KMS-11 (cell line): Measurements from ENCODE around the gene RAVER2.

ENCODE experiments used
- H2AFZ ChIP-seq: fragments of 200-600 bp; sonication (generic); 2 replicates; pipeline ENCODE4 v1.6.1; 2016; ENCODE audit warnings: antibody characterized with exemption, mixed run types, low read depth
- H3K27ac ChIP-seq: fragments of 200-600 bp; sonication (generic); 2 replicates; pipeline ENCODE4 v1.6.1; 2016; ENCODE audit warnings: mild to moderate bottlenecking, mixed run types
- H3K27me3 ChIP-seq: fragments of 200-600 bp; sonication (generic); 2 replicates; pipeline ENCODE4 v1.6.1; 2017; ENCODE audit warnings: mild to moderate bottlenecking, low read depth, mixed run types, moderate library complexity; ENCODE audit not compliant: insufficient read depth
- H3K36me3 ChIP-seq: fragments of 200-600 bp; sonication (generic); 2 replicates; pipeline ENCODE4 v1.6.1; 2017; ENCODE audit warnings: mild to moderate bottlenecking, mixed run types; ENCODE audit not compliant: insufficient read depth
- H3K4me1 ChIP-seq: fragments of 200-600 bp; sonication (generic); 2 replicates; pipeline ENCODE4 v1.6.1; 2016; ENCODE audit warnings: mild to moderate bottlenecking, low read depth, mixed run types; ENCODE audit not compliant: poor library complexity, severe bottlenecking
- H3K4me2 ChIP-seq: fragments of 200-600 bp; sonication (generic); 2 replicates; pipeline ENCODE4 v1.7.0; 2016; ENCODE audit warnings: mild to moderate bottlenecking, mixed run types
- H3K4me3 ChIP-seq: fragments of 200-600 bp; sonication (generic); IDR thresholded peaks from 2 replicates; pipeline ENCODE4 v1.6.1; 2017; ENCODE audit warnings: low read depth, low read length, mixed read lengths; ENCODE audit not compliant: insufficient read depth
- H3K79me2 ChIP-seq: fragments of 200-600 bp; sonication (generic); 2 replicates; pipeline ENCODE4 v1.6.1; 2016; ENCODE audit warnings: low read depth, mixed run types; ENCODE audit not compliant: insufficient read depth
- H3K9ac ChIP-seq: fragments of 200-600 bp; sonication (generic); 2 replicates; pipeline ENCODE4 v1.6.1; 2016; ENCODE audit warnings: mild to moderate bottlenecking, mixed run types
- H4K20me1 ChIP-seq: fragments of 200-600 bp; sonication (generic); 2 replicates; pipeline ENCODE4 v1.6.1; 2016; ENCODE audit warnings: mild to moderate bottlenecking, mixed run types; ENCODE audit not compliant: insufficient read depth
- CTCF ChIP-seq: fragments of 200-600 bp; sonication (generic); conservative IDR thresholded peaks from 2 replicates; pipeline ENCODE4 v1.6.1; 2017; ENCODE audit warnings: low read depth, mild to moderate bottlenecking, antibody characterized with exemption, low read length, moderate library complexity, mixed read lengths

RAVER2 gene

GRCh38 chr1:64865105-64865757 is 120.4 kb downstream of the RAVER2 start:
- Histone ChIP-seq H3K79me2 (no peaks in the 10 kb centered on the region), H4K20me1 (no peaks in the 10 kb centered on the region), H3K27ac (no peak overlapping the region), H3K4me2 (no peak overlapping the region), H3K4me3 (no peak overlapping the region), H2AFZ (no peak overlapping the region), H3K9ac (no peak overlapping the region), H3K36me3 (peaks cover 3% of the 10 kb centered on the region; the same call in 1 of the 2 replicates), H3K4me1 (peaks cover 10% of the 10 kb centered on the region), H3K27me3 (no peaks in the 10 kb centered on the region)
- TF ChIP-seq CTCF, result no peak

GRCh38 chr1:64866689-64867088 is 121.8 kb downstream of the RAVER2 start:
- Histone ChIP-seq H3K4me1 (peaks cover 5% of the 10 kb centered on the region), H2AFZ (no peak overlapping the region), H3K27me3 (no peaks in the 10 kb centered on the region), H4K20me1 (no peaks in the 10 kb centered on the region), H3K79me2 (no peaks in the 10 kb centered on the region), H3K4me3 (no peak overlapping the region), H3K4me2 (no peak overlapping the region), H3K27ac (no peak overlapping the region), H3K9ac (no peak overlapping the region), H3K36me3 (peaks cover 3% of the 10 kb centered on the region; the same call in 1 of the 2 replicates)
- no peak for TF ChIP-seq CTCF

GRCh38 chr1:64867266-64867665 is 122.4 kb downstream of the RAVER2 start:
- H3K27ac ChIP-seq, result no peak overlapping the region
- H3K9ac ChIP-seq, result no peak overlapping the region
- H3K4me2 ChIP-seq, result no peak overlapping the region
- no peak for TF ChIP-seq CTCF
- H3K4me1 ChIP-seq, result peaks cover 4% of the 10 kb centered on the region
- peaks cover 3% of the 10 kb centered on the region; the same call in 1 of the 2 replicates for H3K36me3 ChIP-seq
- no peak overlapping the region for H3K4me3 ChIP-seq
- H3K27me3 ChIP-seq, result no peaks in the 10 kb centered on the region
- no peak overlapping the region for H2AFZ ChIP-seq
- no peaks in the 10 kb centered on the region for H3K79me2 ChIP-seq
- H4K20me1 ChIP-seq, result no peaks in the 10 kb centered on the region

- H3K36me3 ChIP-seq, result no peaks in the 10 kb centered on the region
- TF ChIP-seq CTCF, result no peak
Measured at GRCh38 chr1:64871256-64871655, 126.4 kb downstream of the RAVER2 start.

More at GRCh38 chr1:64871256-64871655, 126.4 kb downstream of the RAVER2 start:
- H3K79me2 ChIP-seq, result no peaks in the 10 kb centered on the region
- no peak overlapping the region for H3K9ac ChIP-seq
- H3K27ac ChIP-seq, result no peak overlapping the region
- no peaks in the 10 kb centered on the region for H4K20me1 ChIP-seq
- H3K4me2 ChIP-seq, result no peak overlapping the region
- H3K4me1 ChIP-seq, result no peaks in the 10 kb centered on the region
- H3K4me3 ChIP-seq, result no peak overlapping the region
- H3K27me3 ChIP-seq, result no peaks in the 10 kb centered on the region
- no peak overlapping the region for H2AFZ ChIP-seq
